Fibroblast of lung (primary cell): ENCODE data around the gene PLAC1.

Experiments
- CTCF ChIP-seq, 2 donors: IDR thresholded peaks in 1 of 2; conservative IDR thresholded peaks in 1 of 2; 1 replicate in 1 of 2; 2 replicates in 1 of 2; pipeline ENCODE4 v1.5.1; 2011 to 2012; ENCODE audit warnings: low read length in 2 of 2, control low read depth in 1 of 2, inconsistent platforms in 1 of 2, low read depth in 1 of 2, mild to moderate bottlenecking in 1 of 2
- EZH2 ChIP-seq: IDR thresholded peaks from 2 replicates; pipeline ENCODE4 v1.5.1; 2012; ENCODE audit warnings: low read length, control low read depth, mild to moderate bottlenecking; ENCODE audit errors: missing control alignments

- TF ChIP-seq CTCF (conservative IDR thresholded peaks at IDR 0.05 in 1 of 2, IDR thresholded peaks at IDR 0.05 in 1 of 2; ENCODE audit: low read depth in 1 of 2, low read length in 2 of 2), result no peak
- TF ChIP-seq EZH2, result no peak
These were observed 50.7 kb downstream of the PLAC1 start for GRCh38 chrX:134607523-134607922.
